LNCAP (cell line): ENCODE results near the gene ACTA2.

ENCODE experiments used
- CTCF ChIP-seq: fragments of 450-650 bp; IDR thresholded peaks from 2 replicates; pipeline ENCODE4 v1.5.1; 2017; ENCODE audit warnings: mild to moderate bottlenecking

Gene ACTA2

GRCh38 chr10:88980247-88980646, 27.7 kb upstream of the ACTA2 start:
- TF ChIP-seq CTCF: no peak

- no peak for TF ChIP-seq CTCF
These were observed 27.0 kb upstream of the ACTA2 start for GRCh38 chr10:88979603-88980002.

GRCh38 chr10:88979153-88979562, 26.6 kb upstream of the ACTA2 start:
- TF ChIP-seq CTCF: no peak

GRCh38 chr10:88978463-88978862, 25.9 kb upstream of the ACTA2 start:
- TF ChIP-seq CTCF: no peak

- TF ChIP-seq CTCF: no peak
These were observed 22.8 kb upstream of the ACTA2 start for GRCh38 chr10:88975377-88975720.

- no peak for TF ChIP-seq CTCF
These were observed 22.1 kb upstream of the ACTA2 start for GRCh38 chr10:88974446-88975376.

- TF ChIP-seq CTCF: no peak
These were observed 21.4 kb upstream of the ACTA2 start for GRCh38 chr10:88974012-88974411.
